H9 (cell line): ENCODE data around the gene KLK11. TPM values are rescaled to one million over a fixed set of nuclear protein-coding genes. Genes with fewer than 3 reads are reported as not detected.

Experiments used
- DNase-seq: peaks from one replicate; pipeline ENCODE4 v3.0.0-alpha.2; 2017
- H2AFZ ChIP-seq: one replicate; pipeline ENCODE4 v1.6.1; 2013; ENCODE audit warnings: mild to moderate bottlenecking, low read length, control low read depth, moderate library complexity
- H2AK5ac ChIP-seq: 2 replicates; pipeline ENCODE4 v1.6.1; 2013; ENCODE audit warnings: low read length, control low read depth, mixed read lengths; ENCODE audit not compliant: insufficient read length
- H2BK120ac ChIP-seq: one replicate; pipeline ENCODE4 v1.6.1; 2013; ENCODE audit warnings: low read depth, mild to moderate bottlenecking, low read length, control low read depth, inconsistent platforms; ENCODE audit not compliant: poor library complexity, severe bottlenecking
- H2BK12ac ChIP-seq: 2 replicates; pipeline ENCODE4 v1.6.1; 2013; ENCODE audit warnings: low read length, control low read depth, mixed read lengths, low read depth; ENCODE audit not compliant: insufficient read length
- H2BK15ac ChIP-seq: 2 replicates; pipeline ENCODE4 v1.6.1; 2013; ENCODE audit warnings: low read depth, low read length, control low read depth
- H2BK20ac ChIP-seq: one replicate; pipeline ENCODE4 v1.6.1; 2013; ENCODE audit warnings: low read depth, mild to moderate bottlenecking, low read length, control low read depth, inconsistent platforms; ENCODE audit not compliant: poor library complexity, severe bottlenecking
- H2BK5ac ChIP-seq: 2 replicates; pipeline ENCODE4 v1.6.1; 2013; ENCODE audit warnings: low read length, control low read depth, mixed read lengths; ENCODE audit not compliant: insufficient read length
- H3K14ac ChIP-seq: 2 replicates; pipeline ENCODE4 v1.6.1; 2013; ENCODE audit warnings: low read length, control low read depth; ENCODE audit not compliant: insufficient read depth
- H3K18ac ChIP-seq: 2 replicates; pipeline ENCODE4 v1.6.1; 2013; ENCODE audit warnings: low read depth, mild to moderate bottlenecking, mixed read lengths, low read length, control low read depth; ENCODE audit not compliant: insufficient read length
- H3K23ac ChIP-seq: 2 replicates; pipeline ENCODE4 v1.6.1; 2013; ENCODE audit warnings: low read length, control low read depth, mixed read lengths, low read depth; ENCODE audit not compliant: insufficient read length
- H3K23me2 ChIP-seq: 2 replicates; pipeline ENCODE4 v1.6.1; 2013; ENCODE audit warnings: low read depth, mild to moderate bottlenecking, mixed read lengths, low read length, control low read depth; ENCODE audit not compliant: insufficient read length, poor library complexity, severe bottlenecking
- H3K27ac ChIP-seq: 2 replicates; pipeline ENCODE4 v1.5.1; 2013; ENCODE audit warnings: low read length, control low read depth, mixed read lengths, low read depth; ENCODE audit not compliant: insufficient read length
- H3K27me3 ChIP-seq: 2 replicates; pipeline ENCODE4 v1.6.1; 2013; ENCODE audit warnings: low read length, control low read depth, inconsistent platforms; ENCODE audit not compliant: insufficient read depth
- H3K4ac ChIP-seq: 2 replicates; pipeline ENCODE4 v1.6.1; 2013; ENCODE audit warnings: low read depth, mild to moderate bottlenecking, control low read depth, inconsistent platforms, low read length, moderate library complexity
- H3K4me1 ChIP-seq: 2 replicates; pipeline ENCODE4 v1.6.1; 2013; ENCODE audit warnings: low read length, control low read depth, inconsistent platforms; ENCODE audit not compliant: insufficient read depth
- H3K4me2 ChIP-seq: 2 replicates; pipeline ENCODE4 v1.6.1; 2013; ENCODE audit warnings: low read length, control low read depth, mixed read lengths; ENCODE audit not compliant: insufficient read length, insufficient read depth
- H3K56ac ChIP-seq: 2 replicates; pipeline ENCODE4 v1.6.1; 2013; ENCODE audit warnings: low read depth, mild to moderate bottlenecking, mixed read lengths, low read length, control low read depth; ENCODE audit not compliant: insufficient read length
- H3K79me1 ChIP-seq: 2 replicates; pipeline ENCODE4 v1.6.1; 2013; ENCODE audit warnings: low read depth, mild to moderate bottlenecking, moderate library complexity, low read length, control low read depth, inconsistent platforms; ENCODE audit not compliant: insufficient read depth, poor library complexity, severe bottlenecking
- H3K79me2 ChIP-seq: 2 replicates; pipeline ENCODE4 v1.6.1; 2013; ENCODE audit warnings: low read length, control low read depth, inconsistent platforms; ENCODE audit not compliant: insufficient read depth
- H3K9ac ChIP-seq: 2 replicates; pipeline ENCODE4 v1.6.1; 2013; ENCODE audit warnings: low read length, control low read depth, mixed read lengths; ENCODE audit not compliant: insufficient read length; ENCODE audit errors: extremely low read depth
- H3K9me3 ChIP-seq: one replicate; pipeline ENCODE4 v1.6.1; 2013; ENCODE audit warnings: low read depth, low read length, inconsistent platforms; ENCODE audit not compliant: control insufficient read depth
- H3T11ph ChIP-seq: one replicate; pipeline ENCODE4 v1.6.1; 2013; ENCODE audit warnings: mild to moderate bottlenecking, low read length, control low read depth, inconsistent platforms
- H4K20me1 ChIP-seq: one replicate; pipeline ENCODE4 v1.6.1; 2013; ENCODE audit not compliant: control insufficient read depth, insufficient read length, insufficient read depth
- H4K5ac ChIP-seq: 2 replicates; pipeline ENCODE4 v1.6.1; 2013; ENCODE audit warnings: low read depth, mild to moderate bottlenecking, mixed read lengths, low read length, control low read depth; ENCODE audit not compliant: insufficient read length
- H4K8ac ChIP-seq: replicated peaks from 2 replicates; pipeline ENCODE4 v1.6.1; 2013; ENCODE audit warnings: low read length, control low read depth, mixed read lengths, low read depth; ENCODE audit not compliant: insufficient read length
- H4K91ac ChIP-seq: 2 replicates; pipeline ENCODE4 v1.6.1; 2013; ENCODE audit warnings: low read depth, mild to moderate bottlenecking, moderate library complexity, mixed read lengths, low read length, control low read depth; ENCODE audit not compliant: insufficient read length
- H3K27ac Mint-ChIP-seq, 3 experiments: 2 replicates in 2 of 3; 3 replicates in 1 of 3; pipeline ENCODE4 v1.8.0; 2020 to 2021; ENCODE audit warnings: mixed read lengths in 3 of 3, mild to moderate bottlenecking in 1 of 3, moderate library complexity in 1 of 3
- H3K27me3 Mint-ChIP-seq: 2 replicates; pipeline ENCODE4 v1.8.0; 2021; ENCODE audit warnings: low read depth, mild to moderate bottlenecking, moderate library complexity, mixed read lengths
- H3K36me3 Mint-ChIP-seq, 3 experiments: 2 replicates in 2 of 3; 3 replicates in 1 of 3; pipeline ENCODE4 v1.8.0; 2020 to 2021; ENCODE audit warnings: low read depth in 3 of 3, mixed read lengths in 3 of 3; ENCODE audit not compliant: insufficient read depth in 1 of 3
- H3K4me1 Mint-ChIP-seq, 2 experiments: 2 replicates each; pipeline ENCODE4 v1.8.0; 2020; ENCODE audit warnings: mixed read lengths in 2 of 2
- H3K4me3 Mint-ChIP-seq, 2 experiments: 2 replicates in 1 of 2; 3 replicates in 1 of 2; pipeline ENCODE4 v1.8.0; 2020 to 2021; ENCODE audit warnings: mild to moderate bottlenecking in 2 of 2, mixed read lengths in 2 of 2, moderate library complexity in 1 of 2
- H3K9me3 Mint-ChIP-seq, 2 experiments: 2 replicates in 1 of 2; 3 replicates in 1 of 2; pipeline ENCODE4 v1.8.0; 2020; ENCODE audit warnings: mild to moderate bottlenecking in 2 of 2, mixed read lengths in 2 of 2, moderate library complexity in 1 of 2
- CTCF ChIP-seq: fragments of 200-600 bp; sonication (generic); conservative IDR thresholded peaks from 3 replicates; pipeline ENCODE4 v1.8.0; 2021; ENCODE audit warnings: antibody characterized with exemption, mild to moderate bottlenecking
- WGBS: extraction: QIAGEN DNeasy Blood & Tissue Kit; methylation state at CpG from one replicate; pipeline ENCODE4 v1.1.7; 2013; ENCODE audit warnings: missing lambda C conversion rate, low lambda C conversion rate, mixed read lengths; ENCODE audit not compliant: insufficient read length; ENCODE audit errors: extremely low coverage; 5-methylcytosine and 5-hydroxymethylcytosine counted together
- total RNA-seq: library from RNA; stranded (reverse); gene quantifications from 2 replicates; pipeline ENCODE4 v1.2.1, GENCODE V29; 2021

The KLK11 gene
- total RNA-seq, 1 experiment from 2014 or later: not detected

- TF ChIP-seq CTCF: no peak
- H4K91ac ChIP-seq: peak overlapping the region; percentile 32
- no peak overlapping the region for H3K4ac ChIP-seq
- no peaks in the 10 kb centered on the region for H3K36me3 Mint-ChIP-seq
- no peak overlapping the region for H3K4me2 ChIP-seq
- H3K79me1 ChIP-seq: no peaks in the 10 kb centered on the region
- no peak overlapping the region for H3T11ph ChIP-seq
- no peaks in the 10 kb centered on the region for H3K9me3 ChIP-seq
- H3K18ac ChIP-seq: no peak overlapping the region
- no peak overlapping the region for H2AFZ ChIP-seq
- no peak overlapping the region for H3K23ac ChIP-seq
- H3K27me3 Mint-ChIP-seq: peaks cover 38% of the 10 kb centered on the region
- H3K79me2 ChIP-seq: no peaks in the 10 kb centered on the region
- H3K4me1 ChIP-seq: 0 out of 2 replicates have a peak, but pooled peaks cover 4% of the 10 kb centered on the region
- H3K27me3 ChIP-seq: no peaks in the 10 kb centered on the region
- no peak overlapping the region for H2BK20ac ChIP-seq
- no peak overlapping the region for H4K8ac ChIP-seq
- H2BK120ac ChIP-seq: no peak overlapping the region
- H2AK5ac ChIP-seq: no peak overlapping the region
- no peak for DNase-seq
- no CpG with 5 or more reads among the region's 7 CpGs for WGBS
- no peak overlapping the region for H3K14ac ChIP-seq
- H3K9ac ChIP-seq: no peak overlapping the region
- no peak overlapping the region for H3K27ac ChIP-seq
- H3K4me3 Mint-ChIP-seq: no peak overlapping the region
- H4K20me1 ChIP-seq: no peaks in the 10 kb centered on the region
- peaks cover 22 to 28% of the 10 kb centered on the region in 2 experiments for H3K4me1 Mint-ChIP-seq
- H3K56ac ChIP-seq: no peak overlapping the region
- no peak overlapping the region for H4K5ac ChIP-seq
- H2BK12ac ChIP-seq: no peak overlapping the region
- H3K27ac Mint-ChIP-seq: no peak overlapping the region
- H3K9me3 Mint-ChIP-seq: no peaks in the 10 kb centered on the region
- H3K23me2 ChIP-seq: peaks cover 6% of the 10 kb centered on the region
- H2BK5ac ChIP-seq: no peak overlapping the region
- no peak overlapping the region for H2BK15ac ChIP-seq
These were observed 23.1 kb downstream of the KLK11 start for GRCh38 chr19:51003316-51003715.
